A549 (cell line): ENCODE measurements around the gene LETM1.

ENCODE experiments used
- ATOH8 ChIP-seq: fragments of 250-450 bp; sonication (Bioruptor Pico); IDR thresholded peaks from 2 replicates; pipeline ENCODE4 v1.5.0; 2020; ENCODE audit warnings: low read depth, mild to moderate bottlenecking, moderate library complexity
- CTCF ChIP-seq: fragments of >200 bp; sonication (Bioruptor Twin); formaldehyde crosslinking; IDR thresholded peaks from 3 replicates; pipeline ENCODE4 v1.5.1; 2016
- FOXS1 ChIP-seq: fragments of 250-450 bp; sonication (Bioruptor Pico); IDR thresholded peaks from 2 replicates; pipeline ENCODE4 v1.5.0; 2020; ENCODE audit warnings: mild to moderate bottlenecking, moderate library complexity
- HDAC2 ChIP-seq: fragments of 200-600 bp; sonication (generic); IDR thresholded peaks from 2 replicates; pipeline ENCODE4 v1.6.1; 2016
- HOXA7 ChIP-seq: fragments of 250-450 bp; sonication (Bioruptor Pico); IDR thresholded peaks from 2 replicates; pipeline ENCODE4 v1.5.0; 2020; ENCODE audit warnings: mild to moderate bottlenecking, moderate library complexity
- JUN ChIP-seq, 2 experiments: fragments of >200 bp; sonication (Bioruptor Twin); formaldehyde crosslinking; IDR thresholded peaks; 2 replicates in 1 of 2; 3 replicates in 1 of 2; pipeline ENCODE4 v1.6.1; 2016 to 2017
- KDM1A ChIP-seq: fragments of 200-600 bp; sonication (generic); IDR thresholded peaks from 2 replicates; pipeline ENCODE4 v1.6.1; 2016; ENCODE audit warnings: low read depth, mild to moderate bottlenecking
- MAX ChIP-seq: IDR thresholded peaks from 2 replicates; pipeline ENCODE4 v1.6.1; 2012
- MAZ ChIP-seq: fragments of 150-350 bp; IDR thresholded peaks from 2 replicates; pipeline ENCODE4 v1.6.1; 2014; ENCODE audit warnings: antibody characterized with exemption, low read depth, low read length, borderline replicate concordance
- MYC ChIP-seq: IDR thresholded peaks from 2 replicates; pipeline ENCODE4 v1.6.1; 2012; ENCODE audit warnings: mild to moderate bottlenecking, inconsistent platforms, low read length, improper control_type of control experiment, borderline replicate concordance
- POLR2A ChIP-seq: IDR thresholded peaks from 2 replicates; pipeline ENCODE4 v1.6.1; 2012; ENCODE audit warnings: mild to moderate bottlenecking, low read length
- REST ChIP-seq: fragments of 200-600 bp; sonication (generic); IDR thresholded peaks from 2 replicates; pipeline ENCODE4 v1.6.1; 2016; ENCODE audit warnings: antibody characterized with exemption, mild to moderate bottlenecking, moderate library complexity
- USF2 ChIP-seq: fragments of 450-650 bp; IDR thresholded peaks from 2 replicates; pipeline ENCODE4 v1.6.1; 2014; ENCODE audit warnings: antibody characterized with exemption
- ZFP36 ChIP-seq: fragments of 450-650 bp; IDR thresholded peaks from 2 replicates; pipeline ENCODE4 v1.6.1; 2014; ENCODE audit warnings: borderline replicate concordance; ENCODE audit not compliant: partially characterized antibody

GRCh38 chr4:1898681-1899080 is 42.7 kb upstream of the LETM1 start:
- TF ChIP-seq ZFP36, result no peak
- TF ChIP-seq MAZ, result no peak
- TF ChIP-seq CTCF, result no peak
- TF ChIP-seq JUN (IDR thresholded peaks at IDR 0.05), result no peak
- TF ChIP-seq MYC, result no peak
- TF ChIP-seq USF2, result no peak
- TF ChIP-seq HDAC2, result no peak
- TF ChIP-seq MAX, result no peak
- TF ChIP-seq POLR2A, result no peak
- TF ChIP-seq KDM1A, result no peak
- no peak for TF ChIP-seq FOXS1 (CRISPR knock-in tag)
- TF ChIP-seq ATOH8 (CRISPR knock-in tag), result no peak
- TF ChIP-seq HOXA7 (CRISPR knock-in tag), result no peak
- no peak for TF ChIP-seq REST
